ENCODE results near the gene HES2. TPM values are rescaled to one million over a fixed set of nuclear protein-coding genes. Genes with fewer than 3 reads are reported as not detected.
A peak's percentile ranks its signal among the peaks of the same experiment; 100 is the strongest.

Gene HES2
- total and polyA plus RNA-seq, 2 donors (not counting 1 experiment from before 2014, with no cell fraction given) = 0.50 TPM; not detected in 1

DNA sequence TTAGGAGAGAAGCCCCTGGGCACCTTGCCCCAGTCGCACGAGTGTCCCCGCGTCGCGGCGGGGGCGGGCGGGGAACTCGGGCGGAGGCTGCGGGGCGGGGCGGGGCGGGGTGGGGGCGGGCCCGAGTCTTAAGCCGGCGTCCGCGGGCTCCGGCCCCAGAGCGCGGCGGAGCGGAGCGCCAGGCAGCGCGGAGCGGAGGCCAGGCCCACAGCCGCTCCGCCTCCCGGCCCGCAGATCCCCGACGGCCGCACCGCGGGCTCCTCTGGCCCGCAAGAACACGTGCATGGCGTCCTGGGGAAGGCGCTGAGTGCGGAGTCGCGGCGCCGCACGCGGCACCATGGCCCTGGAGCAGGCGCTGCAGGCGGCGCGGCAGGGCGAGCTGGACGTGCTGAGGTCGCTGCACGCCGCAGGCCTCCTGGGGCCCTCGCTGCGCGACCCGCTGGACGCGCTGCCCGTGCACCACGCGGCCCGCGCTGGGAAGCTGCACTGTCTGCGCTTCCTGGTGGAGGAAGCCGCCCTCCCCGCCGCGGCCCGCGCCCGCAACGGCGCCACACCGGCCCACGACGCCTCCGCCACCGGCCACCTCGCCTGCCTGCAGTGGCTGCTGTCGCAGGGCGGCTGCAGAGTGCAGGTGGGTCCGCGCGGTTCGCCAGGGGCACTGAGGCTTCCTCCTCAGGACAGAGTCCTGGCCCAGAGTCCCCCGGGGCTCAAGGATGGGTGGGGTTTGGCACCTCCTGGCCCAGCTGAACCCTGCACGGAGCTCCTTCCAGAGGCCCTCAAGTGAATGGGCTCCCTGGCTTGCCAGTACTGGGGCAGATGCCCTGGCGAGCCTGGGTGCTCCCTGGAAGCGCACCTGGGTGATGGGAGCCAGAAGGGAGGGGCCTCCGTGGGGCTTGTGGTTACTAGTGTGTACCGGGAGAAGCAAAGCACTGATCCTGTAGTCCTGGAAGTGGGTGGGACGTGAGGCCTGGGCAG lies 5.2 kb upstream of the HES2 start, which contains the start of gene ESPN:
Gene ESPN, plus strand, starts transcription at position 158 of the 975 bp plus-strand sequence. Its CDS starts 180 bp downstream, at position 338.
- Histone ChIP-seq H4K20me1 (ENCODE audit: control insufficient read depth, extremely low read depth, insufficient read depth, low read length) (no peaks in the 10 kb centered on the region), H3K4me3 (replicated peaks in 1 of 4; ENCODE audit: control extremely low read depth in 1 of 4, insufficient read depth in 1 of 4, low read depth in 3 of 4, low read length in 4 of 4) (no peak within 1 kb of the TSS), H3K4me2 (ENCODE audit: extremely low read depth, insufficient read depth, low read length) (no peak within 1 kb of the TSS), H3K27me3 (ENCODE audit: control insufficient read depth, insufficient read depth, low read length) (peaks cover 46% of the 10 kb centered on the region), H2AFZ (ENCODE audit: low read length) (no peak within 1 kb of the TSS), H3K36me3 (ENCODE audit: control insufficient read depth, insufficient read depth, low read length) (no peaks in the 10 kb centered on the region), H3K9me3 (ENCODE audit: control insufficient read depth, insufficient read depth, low read depth, low read length) (no peaks in the 10 kb centered on the region), H3K4me1 (ENCODE audit: control insufficient read depth, extremely low read depth, insufficient read depth, low read length) (no peaks in the 10 kb centered on the region), H3K9ac (ENCODE audit: insufficient read depth, low read length) (no peak within 1 kb of the TSS), H3K27ac (ENCODE audit: insufficient read depth, low read length) (no peak within 1 kb of the TSS), H3K79me2 (ENCODE audit: control insufficient read depth, insufficient read depth, low read length) (no peaks in the 10 kb centered on the region)
- TF ChIP-seq, protein P1, sequence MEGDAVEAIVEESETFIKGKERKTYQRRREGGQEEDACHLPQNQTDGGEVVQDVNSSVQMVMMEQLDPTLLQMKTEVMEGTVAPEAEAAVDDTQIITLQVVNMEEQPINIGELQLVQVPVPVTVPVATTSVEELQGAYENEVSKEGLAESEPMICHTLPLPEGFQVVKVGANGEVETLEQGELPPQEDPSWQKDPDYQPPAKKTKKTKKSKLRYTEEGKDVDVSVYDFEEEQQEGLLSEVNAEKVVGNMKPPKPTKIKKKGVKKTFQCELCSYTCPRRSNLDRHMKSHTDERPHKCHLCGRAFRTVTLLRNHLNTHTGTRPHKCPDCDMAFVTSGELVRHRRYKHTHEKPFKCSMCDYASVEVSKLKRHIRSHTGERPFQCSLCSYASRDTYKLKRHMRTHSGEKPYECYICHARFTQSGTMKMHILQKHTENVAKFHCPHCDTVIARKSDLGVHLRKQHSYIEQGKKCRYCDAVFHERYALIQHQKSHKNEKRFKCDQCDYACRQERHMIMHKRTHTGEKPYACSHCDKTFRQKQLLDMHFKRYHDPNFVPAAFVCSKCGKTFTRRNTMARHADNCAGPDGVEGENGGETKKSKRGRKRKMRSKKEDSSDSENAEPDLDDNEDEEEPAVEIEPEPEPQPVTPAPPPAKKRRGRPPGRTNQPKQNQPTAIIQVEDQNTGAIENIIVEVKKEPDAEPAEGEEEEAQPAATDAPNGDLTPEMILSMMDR (conservative IDR thresholded peaks at IDR 0.05 in 1 of 2, IDR thresholded peaks at IDR 0.05 in 1 of 2; ENCODE audit: low read depth in 1 of 2, low read length in 2 of 2) = no peak
- TF ChIP-seq EZH2 (IDR thresholded peaks at IDR 0.05; ENCODE audit: low read length, missing control alignments) = peak; percentile 63
- DNase-seq (ENCODE audit: low read depth in 2 of 2) = no peak

DNA sequence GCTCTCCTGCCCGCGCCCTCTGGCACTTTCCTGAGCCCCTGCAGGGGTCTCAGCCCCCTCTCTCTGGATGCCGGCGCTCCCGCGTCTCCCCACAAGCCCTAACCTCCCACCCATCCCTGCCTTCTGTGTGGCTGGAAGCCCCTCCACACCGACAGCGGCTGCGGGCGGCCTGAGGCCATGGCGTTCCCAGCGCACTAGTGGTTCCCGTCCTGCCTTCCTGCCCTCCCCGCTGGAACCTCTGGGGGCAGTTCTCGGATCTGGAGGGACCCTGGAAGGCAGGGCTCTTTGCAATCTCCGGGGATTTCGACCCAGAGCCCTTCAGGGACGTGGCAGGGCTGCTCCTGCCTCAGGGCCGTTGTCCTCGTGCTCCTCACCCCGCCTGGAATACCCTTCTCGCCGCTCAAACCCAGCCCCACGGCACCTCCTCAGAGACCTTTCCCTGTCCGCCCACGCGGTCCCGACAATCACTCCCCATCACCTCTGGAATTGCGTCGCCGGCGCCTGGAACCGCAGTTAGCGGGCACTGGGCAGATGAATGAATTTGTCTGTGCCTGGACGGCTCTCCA lies 4.4 kb upstream of the HES2 start:
- Histone ChIP-seq H3K4me3 (replicated peaks in 1 of 4; ENCODE audit: control extremely low read depth in 1 of 4, insufficient read depth in 1 of 4, low read depth in 3 of 4, low read length in 4 of 4) (no peak overlapping the region), H3K4me1 (ENCODE audit: control insufficient read depth, extremely low read depth, insufficient read depth, low read length) (no peaks in the 10 kb centered on the region), H3K9me3 (ENCODE audit: control insufficient read depth, insufficient read depth, low read depth, low read length) (no peaks in the 10 kb centered on the region), H3K27me3 (ENCODE audit: control insufficient read depth, insufficient read depth, low read length) (peaks cover 49% of the 10 kb centered on the region), H3K27ac (ENCODE audit: insufficient read depth, low read length) (no peak overlapping the region), H2AFZ (ENCODE audit: low read length) (no peak overlapping the region), H4K20me1 (ENCODE audit: control insufficient read depth, extremely low read depth, insufficient read depth, low read length) (no peaks in the 10 kb centered on the region), H3K4me2 (ENCODE audit: extremely low read depth, insufficient read depth, low read length) (no peak overlapping the region), H3K36me3 (ENCODE audit: control insufficient read depth, insufficient read depth, low read length) (no peaks in the 10 kb centered on the region), H3K9ac (ENCODE audit: insufficient read depth, low read length) (no peak overlapping the region), H3K79me2 (ENCODE audit: control insufficient read depth, insufficient read depth, low read length) (no peaks in the 10 kb centered on the region)
- TF ChIP-seq, protein P1 (conservative IDR thresholded peaks at IDR 0.05 in 1 of 2, IDR thresholded peaks at IDR 0.05 in 1 of 2; ENCODE audit: low read depth in 1 of 2, low read length in 2 of 2) = no peak
- TF ChIP-seq EZH2 (IDR thresholded peaks at IDR 0.05; ENCODE audit: low read length, missing control alignments) = peak; percentile 76
- no peak for DNase-seq (ENCODE audit: low read depth in 2 of 2)

DNA sequence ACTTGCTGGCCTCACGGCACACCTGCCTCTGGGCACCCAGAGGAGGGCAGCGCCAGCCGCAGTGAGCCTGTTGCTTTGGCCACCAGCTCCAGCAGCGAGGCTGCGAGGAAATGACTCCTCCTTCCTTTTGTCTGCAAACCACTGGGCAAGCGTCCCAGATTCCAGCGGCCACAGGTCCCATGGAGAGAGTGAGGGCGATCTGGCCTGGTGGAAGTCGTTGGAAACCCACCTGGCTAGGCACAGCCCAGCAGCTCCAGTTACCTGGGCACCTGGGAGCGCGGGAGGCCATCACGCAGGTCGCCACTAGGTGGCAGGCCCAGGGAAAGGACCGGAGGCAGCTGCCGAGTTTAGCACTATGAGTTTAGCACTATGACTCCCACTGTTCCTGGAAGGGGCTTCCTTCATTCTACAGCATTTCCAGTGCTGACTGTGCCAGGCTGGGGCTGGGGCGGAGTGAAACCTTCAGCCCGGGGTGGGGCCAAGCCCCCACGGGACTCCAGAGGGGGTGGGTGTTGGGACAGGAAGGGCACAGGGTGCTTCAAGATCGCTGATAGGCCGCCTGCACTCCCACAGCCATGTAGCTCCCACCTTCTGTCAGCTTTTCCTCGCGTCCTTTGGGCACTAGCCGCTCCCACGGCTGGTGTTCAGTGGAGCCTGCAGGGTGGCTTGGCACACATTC lies 3.7 kb upstream of the HES2 start:
- H3K9ac ChIP-seq (ENCODE audit: insufficient read depth, low read length) = no peak overlapping the region
- DNase-seq (ENCODE audit: low read depth in 2 of 2) = peak in 1 of 2 donors; percentile 68
- H3K27me3 ChIP-seq (ENCODE audit: control insufficient read depth, insufficient read depth, low read length) = peaks cover 55% of the 10 kb centered on the region
- no peaks in the 10 kb centered on the region for H3K79me2 ChIP-seq (ENCODE audit: control insufficient read depth, insufficient read depth, low read length)
- no peaks in the 10 kb centered on the region for H4K20me1 ChIP-seq (ENCODE audit: control insufficient read depth, extremely low read depth, insufficient read depth, low read length)
- H2AFZ ChIP-seq (ENCODE audit: low read length) = no peak overlapping the region
- no peaks in the 10 kb centered on the region for H3K36me3 ChIP-seq (ENCODE audit: control insufficient read depth, insufficient read depth, low read length)
- no peak for TF ChIP-seq EZH2 (IDR thresholded peaks at IDR 0.05; ENCODE audit: low read length, missing control alignments)
- TF ChIP-seq, protein P1 (conservative IDR thresholded peaks at IDR 0.05 in 1 of 2, IDR thresholded peaks at IDR 0.05 in 1 of 2; ENCODE audit: low read depth in 1 of 2, low read length in 2 of 2) = peak; percentile 24 to 58
- H3K9me3 ChIP-seq (ENCODE audit: control insufficient read depth, insufficient read depth, low read depth, low read length) = no peaks in the 10 kb centered on the region
- H3K4me2 ChIP-seq (ENCODE audit: extremely low read depth, insufficient read depth, low read length) = no peak overlapping the region
- H3K4me1 ChIP-seq (ENCODE audit: control insufficient read depth, extremely low read depth, insufficient read depth, low read length) = no peaks in the 10 kb centered on the region
- H3K4me3 ChIP-seq (replicated peaks in 1 of 4; ENCODE audit: control extremely low read depth in 1 of 4, insufficient read depth in 1 of 4, low read depth in 3 of 4, low read length in 4 of 4) = no peak overlapping the region
- no peak overlapping the region for H3K27ac ChIP-seq (ENCODE audit: insufficient read depth, low read length)

Data from fibroblast of lung (primary cell).